ENCODE data around the gene MCM9.

Gene MCM9

GRCh38 chr6:118934461-118935330 lies at the start of gene MCM9:
Gene MCM9 (minus strand): TSS chr6:118935159. CDS start chr6:118931723, 3,436 bp downstream.
- Histone ChIP-seq H3K4me1 (ENCODE audit: control insufficient read depth, insufficient read depth, low read length) (no peaks in the 10 kb centered on the region), H3K9me3 (ENCODE audit: control insufficient read depth, insufficient read depth, low read length) (no peaks in the 10 kb centered on the region), H3K36me3 (ENCODE audit: control insufficient read depth, insufficient read depth, low read length) (no peaks in the 10 kb centered on the region), H3K9ac (ENCODE audit: low read depth, low read length) (peak within 1 kb of the TSS; percentile 82), H3K4me3 (ENCODE audit: low read depth, low read length) (peak within 1 kb of the TSS; percentile 80), H3K27me3 (ENCODE audit: control insufficient read depth, insufficient read depth, low read length) (no peaks in the 10 kb centered on the region)

GRCh38 chr6:118984342-118984741 lies 49.4 kb upstream of the MCM9 start:
- Histone ChIP-seq H3K4me1 (ENCODE audit: control insufficient read depth, insufficient read depth, low read length) (no peaks in the 10 kb centered on the region), H3K27me3 (ENCODE audit: control insufficient read depth, insufficient read depth, low read length) (no peaks in the 10 kb centered on the region), H3K4me3 (ENCODE audit: low read depth, low read length) (no peak overlapping the region), H3K9me3 (ENCODE audit: control insufficient read depth, insufficient read depth, low read length) (no peaks in the 10 kb centered on the region), H3K9ac (ENCODE audit: low read depth, low read length) (no peak overlapping the region), H3K36me3 (ENCODE audit: control insufficient read depth, insufficient read depth, low read length) (no peaks in the 10 kb centered on the region)

- Histone ChIP-seq H3K9ac (ENCODE audit: low read depth, low read length) (no peak overlapping the region), H3K36me3 (ENCODE audit: control insufficient read depth, insufficient read depth, low read length) (no peaks in the 10 kb centered on the region), H3K27me3 (ENCODE audit: control insufficient read depth, insufficient read depth, low read length) (no peaks in the 10 kb centered on the region), H3K9me3 (ENCODE audit: control insufficient read depth, insufficient read depth, low read length) (no peaks in the 10 kb centered on the region), H3K4me3 (ENCODE audit: low read depth, low read length) (no peak overlapping the region), H3K4me1 (ENCODE audit: control insufficient read depth, insufficient read depth, low read length) (no peaks in the 10 kb centered on the region)
Observed at GRCh38 chr6:118982575-118982911, 47.6 kb upstream of the MCM9 start.

- Histone ChIP-seq H3K4me1 (ENCODE audit: control insufficient read depth, insufficient read depth, low read length) (no peaks in the 10 kb centered on the region), H3K36me3 (ENCODE audit: control insufficient read depth, insufficient read depth, low read length) (no peaks in the 10 kb centered on the region), H3K9ac (ENCODE audit: low read depth, low read length) (no peak overlapping the region), H3K9me3 (ENCODE audit: control insufficient read depth, insufficient read depth, low read length) (no peaks in the 10 kb centered on the region), H3K27me3 (ENCODE audit: control insufficient read depth, insufficient read depth, low read length) (no peaks in the 10 kb centered on the region), H3K4me3 (ENCODE audit: low read depth, low read length) (no peak overlapping the region)
Observed at GRCh38 chr6:118981884-118982574, 47.1 kb upstream of the MCM9 start.

GRCh38 chr6:118980063-118980462 lies 45.1 kb upstream of the MCM9 start:
- H3K9ac ChIP-seq (ENCODE audit: low read depth, low read length), result no peak overlapping the region
- H3K4me3 ChIP-seq (ENCODE audit: low read depth, low read length), result no peak overlapping the region
- H3K4me1 ChIP-seq (ENCODE audit: control insufficient read depth, insufficient read depth, low read length), result no peaks in the 10 kb centered on the region
- no peaks in the 10 kb centered on the region for H3K27me3 ChIP-seq (ENCODE audit: control insufficient read depth, insufficient read depth, low read length)
- H3K9me3 ChIP-seq (ENCODE audit: control insufficient read depth, insufficient read depth, low read length), result no peaks in the 10 kb centered on the region
- H3K36me3 ChIP-seq (ENCODE audit: control insufficient read depth, insufficient read depth, low read length), result no peaks in the 10 kb centered on the region

- H3K36me3 ChIP-seq (ENCODE audit: control insufficient read depth, insufficient read depth, low read length), result no peaks in the 10 kb centered on the region
- H3K4me1 ChIP-seq (ENCODE audit: control insufficient read depth, insufficient read depth, low read length), result peaks cover 9% of the 10 kb centered on the region
- H3K27me3 ChIP-seq (ENCODE audit: control insufficient read depth, insufficient read depth, low read length), result no peaks in the 10 kb centered on the region
Observed at GRCh38 chr6:118974790-118975189, 39.8 kb upstream of the MCM9 start.

GRCh38 chr6:118971682-118972081 lies 36.7 kb upstream of the MCM9 start:
- no peaks in the 10 kb centered on the region for H3K36me3 ChIP-seq (ENCODE audit: control insufficient read depth, insufficient read depth, low read length)
- H3K27me3 ChIP-seq (ENCODE audit: control insufficient read depth, insufficient read depth, low read length), result no peaks in the 10 kb centered on the region
- H3K4me3 ChIP-seq (ENCODE audit: low read depth, low read length), result no peak overlapping the region
- H3K4me1 ChIP-seq (ENCODE audit: control insufficient read depth, insufficient read depth, low read length), result peaks cover 9% of the 10 kb centered on the region
- H3K9ac ChIP-seq (ENCODE audit: low read depth, low read length), result no peak overlapping the region
- no peaks in the 10 kb centered on the region for H3K9me3 ChIP-seq (ENCODE audit: control insufficient read depth, insufficient read depth, low read length)

More at GRCh38 chr6:118974790-118975189, 39.8 kb upstream of the MCM9 start:
- no peak overlapping the region for H3K9ac ChIP-seq (ENCODE audit: low read depth, low read length)
- no peak overlapping the region for H3K4me3 ChIP-seq (ENCODE audit: low read depth, low read length)
- no peaks in the 10 kb centered on the region for H3K9me3 ChIP-seq (ENCODE audit: control insufficient read depth, insufficient read depth, low read length)

- Histone ChIP-seq H3K36me3 (ENCODE audit: control insufficient read depth, insufficient read depth, low read length) (no peaks in the 10 kb centered on the region), H3K4me1 (ENCODE audit: control insufficient read depth, insufficient read depth, low read length) (peaks cover 9% of the 10 kb centered on the region), H3K27me3 (ENCODE audit: control insufficient read depth, insufficient read depth, low read length) (no peaks in the 10 kb centered on the region), H3K9me3 (ENCODE audit: control insufficient read depth, insufficient read depth, low read length) (no peaks in the 10 kb centered on the region), H3K9ac (ENCODE audit: low read depth, low read length) (no peak overlapping the region), H3K4me3 (ENCODE audit: low read depth, low read length) (no peak overlapping the region)
Observed at GRCh38 chr6:118970866-118971265, 35.9 kb upstream of the MCM9 start.

- H3K36me3 ChIP-seq (ENCODE audit: control insufficient read depth, insufficient read depth, low read length), result no peaks in the 10 kb centered on the region
- no peaks in the 10 kb centered on the region for H3K27me3 ChIP-seq (ENCODE audit: control insufficient read depth, insufficient read depth, low read length)
- no peak overlapping the region for H3K9ac ChIP-seq (ENCODE audit: low read depth, low read length)
- no peaks in the 10 kb centered on the region for H3K9me3 ChIP-seq (ENCODE audit: control insufficient read depth, insufficient read depth, low read length)
- no peak overlapping the region for H3K4me3 ChIP-seq (ENCODE audit: low read depth, low read length)
- peaks cover 9% of the 10 kb centered on the region for H3K4me1 ChIP-seq (ENCODE audit: control insufficient read depth, insufficient read depth, low read length)
Observed at GRCh38 chr6:118968416-118968815, 33.5 kb upstream of the MCM9 start.

GRCh38 chr6:118967239-118967638 lies 32.3 kb upstream of the MCM9 start:
- H3K4me3 ChIP-seq (ENCODE audit: low read depth, low read length), result no peak overlapping the region
- peaks cover 5% of the 10 kb centered on the region for H3K4me1 ChIP-seq (ENCODE audit: control insufficient read depth, insufficient read depth, low read length)
- H3K9me3 ChIP-seq (ENCODE audit: control insufficient read depth, insufficient read depth, low read length), result no peaks in the 10 kb centered on the region
- no peaks in the 10 kb centered on the region for H3K27me3 ChIP-seq (ENCODE audit: control insufficient read depth, insufficient read depth, low read length)
- H3K9ac ChIP-seq (ENCODE audit: low read depth, low read length), result no peak overlapping the region
- H3K36me3 ChIP-seq (ENCODE audit: control insufficient read depth, insufficient read depth, low read length), result no peaks in the 10 kb centered on the region

- no peaks in the 10 kb centered on the region for H3K36me3 ChIP-seq (ENCODE audit: control insufficient read depth, insufficient read depth, low read length)
- no peak overlapping the region for H3K4me3 ChIP-seq (ENCODE audit: low read depth, low read length)
- no peaks in the 10 kb centered on the region for H3K4me1 ChIP-seq (ENCODE audit: control insufficient read depth, insufficient read depth, low read length)
- no peaks in the 10 kb centered on the region for H3K27me3 ChIP-seq (ENCODE audit: control insufficient read depth, insufficient read depth, low read length)
- H3K9ac ChIP-seq (ENCODE audit: low read depth, low read length), result no peak overlapping the region
- H3K9me3 ChIP-seq (ENCODE audit: control insufficient read depth, insufficient read depth, low read length), result no peaks in the 10 kb centered on the region
Observed at GRCh38 chr6:118965843-118966370, 30.9 kb upstream of the MCM9 start.

GRCh38 chr6:118965371-118965770 lies 30.4 kb upstream of the MCM9 start:
- Histone ChIP-seq H3K27me3 (ENCODE audit: control insufficient read depth, insufficient read depth, low read length) (no peaks in the 10 kb centered on the region), H3K9ac (ENCODE audit: low read depth, low read length) (no peak overlapping the region), H3K4me3 (ENCODE audit: low read depth, low read length) (no peak overlapping the region), H3K36me3 (ENCODE audit: control insufficient read depth, insufficient read depth, low read length) (no peaks in the 10 kb centered on the region), H3K9me3 (ENCODE audit: control insufficient read depth, insufficient read depth, low read length) (no peaks in the 10 kb centered on the region), H3K4me1 (ENCODE audit: control insufficient read depth, insufficient read depth, low read length) (no peaks in the 10 kb centered on the region)

All from iPS-15b (cell line).